Left kidney (tissue), 2 donors: ENCODE measurements around the gene SNAP29. TPM values are rescaled to one million over a fixed set of nuclear protein-coding genes. Genes with fewer than 3 reads are reported as not detected.
"Not testable (repeated sequence)": the region's sequence is repeated elsewhere in the genome, so short reads cannot be mapped to it uniquely, and the experiment has no call there.

Experiments used
- DNase-seq: peaks from one replicate; pipeline ENCODE4 v3.0.0-alpha.2; 2013
- polyA plus RNA-seq: library from polyadenylated mRNA; unstranded; fragments of 120-200 nt; gene quantifications from one replicate; pipeline ENCODE4 v1.2.1, GENCODE V29; 2013; ENCODE audit not compliant: insufficient read length

Gene SNAP29
- polyA plus RNA-seq, 1 donor, result 30.7 TPM

- no peak for DNase-seq
Measured at GRCh38 chr22:20899827-20900423, 41.1 kb downstream of the SNAP29 start.

DNA sequence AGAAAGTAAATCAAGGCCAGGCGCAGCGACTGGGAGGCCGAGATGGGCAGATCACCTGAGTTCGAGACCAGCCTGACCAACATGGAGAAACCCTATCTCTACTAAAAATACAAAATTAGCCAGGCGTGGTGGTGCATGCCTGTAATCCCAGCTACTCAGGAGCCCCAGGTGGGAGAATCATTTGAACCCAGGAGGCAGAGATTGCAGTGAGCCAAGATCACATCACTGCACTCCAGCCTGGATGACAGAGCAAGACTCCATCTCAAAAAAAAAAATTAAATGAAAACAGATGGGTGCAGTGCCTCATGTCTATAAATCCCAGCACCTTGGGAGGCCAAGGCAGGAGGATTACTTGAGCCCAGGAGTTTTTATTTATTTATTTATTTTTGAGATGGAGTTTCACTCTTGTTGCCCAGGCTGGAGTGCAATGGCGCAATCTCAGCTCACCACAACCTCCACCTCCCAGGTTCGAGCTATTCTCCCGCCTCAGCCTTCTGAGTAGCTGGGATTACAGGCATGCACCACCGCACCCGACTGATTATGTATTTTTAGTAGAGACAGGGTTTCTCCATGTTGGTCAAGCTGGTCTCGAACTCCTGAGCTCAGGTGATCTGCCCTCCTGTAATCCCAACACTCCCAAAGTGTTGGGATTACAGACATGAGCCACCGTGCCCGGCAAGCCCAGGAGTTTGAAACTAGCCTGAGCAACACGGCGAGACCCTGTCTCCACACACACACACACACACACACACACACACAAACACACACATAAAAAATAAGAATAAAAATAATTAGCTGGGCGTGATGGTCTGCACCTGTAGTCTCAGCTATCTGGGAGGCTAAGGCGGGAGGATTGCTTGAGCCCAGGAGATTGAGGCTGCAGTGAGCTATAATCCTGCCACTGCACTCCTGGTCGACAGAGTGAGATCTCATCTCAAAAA, 42.6 kb downstream of the SNAP29 start:
- DNase-seq, result not testable (repeated sequence)

DNA sequence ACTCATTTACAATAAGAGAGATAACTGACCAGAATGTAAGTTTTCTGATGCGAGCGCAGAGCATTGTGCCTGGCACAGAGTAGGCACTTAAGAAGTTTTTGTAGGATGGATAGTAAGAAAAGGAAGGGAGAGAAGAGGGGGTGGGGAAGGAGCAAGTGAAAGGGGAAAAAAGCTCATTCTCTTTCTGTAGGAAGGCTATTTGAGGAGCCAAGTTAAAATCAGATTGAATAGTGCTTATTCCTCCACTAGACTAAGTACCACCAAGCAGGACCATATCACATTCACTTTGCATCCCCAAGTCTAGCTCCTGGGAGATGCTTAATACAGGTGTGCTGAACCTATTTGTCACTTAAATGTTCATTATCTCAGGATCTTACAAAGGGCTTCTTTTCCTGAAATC, 44.3 kb downstream of the SNAP29 start:
- no peak for DNase-seq

DNA sequence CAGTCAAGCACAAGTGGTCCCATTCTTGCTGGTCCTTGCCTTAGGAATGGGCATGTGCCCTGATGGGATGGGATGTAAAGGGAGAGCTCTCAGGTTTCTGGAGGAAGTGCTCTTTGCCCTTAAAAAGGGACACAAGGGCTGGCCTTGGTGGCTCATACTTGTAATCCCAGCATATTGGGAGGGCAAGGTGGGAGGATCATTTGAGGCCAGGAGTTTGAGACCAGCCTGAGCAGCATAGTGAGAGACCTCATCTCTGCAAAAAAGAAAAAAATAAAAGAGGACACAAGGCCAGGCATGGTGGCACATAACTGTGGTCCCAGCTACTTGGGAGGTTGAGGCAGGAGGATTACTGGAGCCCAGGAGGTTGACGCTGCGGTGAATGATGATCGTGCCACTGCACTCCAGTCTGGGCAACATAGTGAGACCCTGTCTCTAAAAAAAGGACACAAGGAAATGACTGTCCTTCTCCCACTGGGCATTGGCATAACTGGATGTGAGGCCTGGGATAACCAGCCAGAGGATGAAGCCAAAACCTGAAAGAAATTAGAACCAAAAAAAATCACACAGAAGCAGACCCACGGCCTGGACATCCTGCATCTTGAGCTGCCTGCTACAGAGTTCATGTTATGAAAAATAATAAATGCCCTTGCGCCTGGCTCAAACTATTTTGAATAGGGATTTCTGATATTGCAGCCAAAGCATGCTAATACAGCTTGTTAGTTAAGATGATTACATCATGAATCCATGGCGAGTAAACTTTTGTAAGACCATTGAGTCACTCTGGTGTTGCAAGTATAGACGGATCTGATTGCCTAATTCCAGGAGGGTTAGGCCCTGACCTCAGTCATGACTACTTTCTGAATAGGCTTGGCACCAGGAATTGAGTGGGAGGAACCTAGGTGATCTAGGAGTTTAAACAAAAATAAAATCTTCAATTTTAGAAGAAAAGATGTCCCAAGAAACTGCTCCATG, 45.5 kb downstream of the SNAP29 start:
- DNase-seq, result no peak

- DNase-seq, result no peak
Measured at GRCh38 chr22:20904980-20905355, 46.2 kb downstream of the SNAP29 start.

GRCh38 chr22:20905415-20906386, 46.9 kb downstream of the SNAP29 start:
- no peak for DNase-seq

GRCh38 chr22:20906387-20906767, 47.6 kb downstream of the SNAP29 start:
- no peak for DNase-seq

DNA sequence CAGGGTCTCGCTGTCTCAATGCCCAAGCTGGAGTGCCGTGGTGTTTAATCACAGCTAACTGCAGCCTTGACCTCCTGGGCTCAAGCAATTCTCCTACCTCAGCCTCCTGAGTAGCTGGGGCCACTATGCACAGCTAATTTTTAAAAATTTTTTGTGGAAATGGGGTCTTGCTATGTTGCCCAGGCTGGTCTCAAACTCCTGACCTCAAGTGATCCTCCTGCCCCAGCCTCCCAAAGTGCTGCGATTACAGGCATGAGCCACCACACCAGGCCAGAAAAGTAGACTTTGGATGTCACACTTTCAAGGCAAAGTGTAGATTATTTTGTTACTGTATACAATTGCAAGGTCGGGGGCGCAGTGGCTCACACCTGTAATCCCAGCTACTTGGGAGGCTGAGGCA, 49.9 kb downstream of the SNAP29 start:
- DNase-seq, result not testable (repeated sequence)

DNA sequence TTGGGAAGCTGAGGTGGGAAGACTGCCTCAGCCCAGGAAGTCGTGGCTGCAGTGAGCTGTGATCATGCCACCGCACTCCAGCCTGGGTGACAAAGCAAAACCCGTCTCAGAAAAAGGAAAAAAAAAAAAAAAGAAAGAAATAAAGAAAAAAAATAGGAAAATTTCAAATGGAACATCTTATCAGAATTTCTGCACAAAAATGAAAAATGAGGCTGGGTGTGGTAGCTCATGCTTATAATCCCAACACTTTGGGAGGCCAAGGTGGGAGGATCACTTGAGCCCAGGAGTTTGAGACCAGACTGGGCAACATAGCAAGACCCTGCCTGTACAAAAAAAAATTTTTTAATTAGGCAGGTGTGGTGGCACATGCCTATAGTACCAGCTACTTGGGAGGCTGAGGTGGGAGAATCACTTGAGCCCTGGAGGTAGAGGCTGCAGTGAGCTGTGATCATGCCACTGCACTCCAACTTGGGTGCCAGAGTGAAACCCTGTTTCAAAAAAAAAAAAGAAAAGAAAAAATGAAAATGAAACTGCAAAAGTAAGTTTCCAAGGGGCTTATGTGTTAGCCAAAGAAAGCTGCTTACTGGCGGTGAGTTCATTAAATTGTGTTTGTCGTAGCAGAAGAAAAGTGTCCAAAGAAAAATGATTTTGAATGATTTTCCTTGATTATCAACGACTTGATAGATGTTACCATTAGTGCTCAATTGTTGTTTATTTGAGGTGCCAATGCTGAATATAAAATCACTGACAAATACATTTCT, 50.9 kb downstream of the SNAP29 start:
- DNase-seq, result no peak

DNA sequence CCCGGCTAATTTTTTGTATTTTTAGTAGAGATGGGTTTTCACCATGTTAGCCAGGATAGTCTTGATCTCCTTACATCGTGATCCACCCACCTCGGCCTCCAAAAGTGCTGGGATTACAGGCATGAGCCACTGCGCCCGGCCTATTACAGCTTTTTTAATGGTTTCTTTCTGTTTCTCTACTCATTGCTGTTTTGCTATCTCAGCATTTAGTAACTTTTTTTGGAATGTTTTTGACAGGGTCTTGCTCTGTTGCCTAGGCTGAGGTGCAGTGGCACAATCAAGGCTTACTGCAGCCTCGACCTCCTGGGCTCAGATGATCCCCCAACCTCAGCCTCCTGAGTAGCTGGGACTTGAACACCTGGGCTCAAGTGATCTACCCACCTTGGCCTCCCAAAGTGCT, 53.7 kb downstream of the SNAP29 start:
- no peak for DNase-seq

GRCh38 chr22:20916916-20917810, 58.4 kb downstream of the SNAP29 start, which contains the start of gene CRKL:
Gene CRKL, plus strand, starts transcription at chr22:20917407. Its CDS starts 528 bp downstream, at chr22:20917935.
- DNase-seq, result peak; percentile 95

- no peak for DNase-seq
Measured at GRCh38 chr22:20918663-20919218, 59.9 kb downstream of the SNAP29 start.

- peak; percentile 5 for DNase-seq
Measured at GRCh38 chr22:20919718-20920117, 60.9 kb downstream of the SNAP29 start.

GRCh38 chr22:20920881-20921203, 62.0 kb downstream of the SNAP29 start:
- DNase-seq, result no peak

- no peak for DNase-seq
Measured at GRCh38 chr22:20922141-20922751, 63.4 kb downstream of the SNAP29 start.

- no peak for DNase-seq
Measured at GRCh38 chr22:20926243-20926642, 67.4 kb downstream of the SNAP29 start.

DNA sequence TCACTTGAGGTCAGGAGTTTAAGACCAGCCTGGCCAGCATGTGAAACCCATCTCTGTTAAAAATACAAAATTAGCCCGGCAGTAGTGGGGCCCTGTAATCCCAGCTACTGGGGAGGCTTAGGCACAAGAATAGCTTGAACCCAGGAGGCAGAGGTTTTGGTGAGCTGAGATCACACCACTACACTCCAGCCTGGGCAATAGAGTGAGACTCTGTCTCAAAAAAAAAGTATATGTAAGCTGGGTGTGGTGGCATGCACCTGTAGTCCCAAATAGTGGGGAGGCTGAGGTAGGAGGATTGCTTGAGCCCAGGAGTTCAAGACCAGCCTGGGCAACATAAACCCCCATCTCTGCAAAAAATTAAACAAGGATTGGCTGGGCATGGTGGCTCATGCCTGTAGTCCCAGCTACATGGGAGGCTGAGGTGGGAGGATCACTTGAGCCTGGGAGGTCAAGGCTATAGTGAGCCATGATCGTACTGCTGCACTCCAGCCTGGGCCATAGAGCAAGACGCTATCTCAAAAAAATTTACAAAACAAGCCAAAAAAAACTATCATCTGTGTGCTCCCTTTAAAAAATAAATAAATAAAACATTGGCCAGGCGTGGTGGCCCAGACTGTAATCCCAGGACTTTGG, 69.2 kb downstream of the SNAP29 start:
- DNase-seq, result no peak

DNA sequence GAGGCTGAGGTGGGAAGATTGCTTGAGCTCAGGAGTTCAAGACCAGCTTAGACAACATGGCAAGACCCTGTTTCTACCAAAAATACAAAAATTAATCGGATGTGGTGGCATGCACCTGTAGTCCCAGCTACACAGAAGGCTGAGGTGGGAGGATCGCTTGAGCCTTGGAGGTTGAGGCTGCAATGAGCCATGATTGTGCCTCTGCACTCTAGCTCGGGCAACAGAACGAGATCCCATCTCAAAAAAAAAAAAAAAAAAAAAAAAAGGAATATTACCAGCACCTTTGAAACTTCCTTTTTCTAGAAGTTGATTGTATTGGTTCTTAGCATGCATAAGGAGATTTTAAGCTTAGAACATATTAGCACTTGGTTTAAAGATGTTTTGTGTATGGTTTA, 69.8 kb downstream of the SNAP29 start:
- no peak for DNase-seq
